RWPE1 (cell line): ENCODE data around the gene FAM107B.

Source experiments
- CTCF ChIA-PET: fragments of 350-600 bp; sonication (Branson Sonifier 250); formaldehyde crosslinking; extraction: SDS; loops from one replicate; lab custom pipeline; 2021; lab: Yijun Ruan, JAX
- POLR2A ChIA-PET: fragments of 400-600 bp; formaldehyde crosslinking; extraction: SDS; loops from one replicate; lab custom pipeline; 2020; ENCODE audit warnings: antibody characterized with exemption; ENCODE audit not compliant: low non-redundant PET; lab: Yijun Ruan, JAX
- DNase-seq: peaks from one replicate; pipeline ENCODE4 v3.0.0; 2012; ENCODE audit warnings: low spot score
- H3K27ac ChIP-seq: fragments of 450-650 bp; 2 replicates; pipeline ENCODE4 v1.5.1; 2017
- CTCF ChIP-seq: fragments of 450-650 bp; conservative IDR thresholded peaks from 2 replicates; pipeline ENCODE4 v1.5.1; 2017; ENCODE audit warnings: low read depth, mild to moderate bottlenecking

FAM107B gene

GRCh38 chr10:14485986-14486385 is 288.7 kb downstream of the FAM107B start:
- no peak overlapping the region for H3K27ac ChIP-seq
- ChIA-PET POLR2A (no interaction called here), CTCF (interaction anchor here (0.7 kb wide), 1 partner anchor 205 kb away, joined by 3 read pairs; no protein-coding TSS in a partner anchor)
- TF ChIP-seq CTCF: no peak
- no peak for DNase-seq

- POLR2A ChIA-PET: no interaction called here
- no peak for TF ChIP-seq CTCF
- DNase-seq: no peak
- no peak overlapping the region for H3K27ac ChIP-seq
- CTCF ChIA-PET: no interaction called here
These were observed 291.3 kb downstream of the FAM107B start for GRCh38 chr10:14483417-14483816.

GRCh38 chr10:14481752-14482151 is 292.9 kb downstream of the FAM107B start:
- H3K27ac ChIP-seq: no peak overlapping the region
- no peak for TF ChIP-seq CTCF
- CTCF ChIA-PET: interaction anchor here (0.5 kb wide), 1 partner anchor 286 kb away, joined by 3 read pairs; no protein-coding TSS in a partner anchor
- no peak for DNase-seq
- POLR2A ChIA-PET: no interaction called here

- ChIA-PET CTCF (no interaction called here), POLR2A (no interaction called here)
- no peak overlapping the region for H3K27ac ChIP-seq
- TF ChIP-seq CTCF: no peak
- DNase-seq: no peak
These were observed 293.7 kb downstream of the FAM107B start for GRCh38 chr10:14481014-14481413.

- CTCF ChIA-PET: interaction anchor here (0.6 to 0.9 kb wide), 6 partner anchors 8 to 987 kb away, joined by 3 to 7 read pairs (median 6); no protein-coding TSS in a partner anchor
- POLR2A ChIA-PET: no interaction called here
- H3K27ac ChIP-seq: no peak overlapping the region
- DNase-seq: peak; percentile 34
- TF ChIP-seq CTCF: no peak
These were observed 296.1 kb downstream of the FAM107B start for GRCh38 chr10:14478604-14479003.

GRCh38 chr10:14478201-14478600 is 296.5 kb downstream of the FAM107B start:
- ChIA-PET POLR2A (no interaction called here), CTCF (interaction anchor here (0.6 to 0.9 kb wide), 4 partner anchors 8 to 281 kb away, joined by 3 to 6 read pairs (median 4); no protein-coding TSS in a partner anchor)
- TF ChIP-seq CTCF: no peak
- no peak for DNase-seq
- no peak overlapping the region for H3K27ac ChIP-seq

GRCh38 chr10:14477408-14477710 is 297.3 kb downstream of the FAM107B start:
- peak overlapping the region; percentile 40; the same call in 1 of the 2 replicates for H3K27ac ChIP-seq
- ChIA-PET CTCF (interaction anchor here (0.7 to 1.3 kb wide), 3 partner anchors 10 to 280 kb away, joined by 4 to 5 read pairs (median 4); no protein-coding TSS in a partner anchor), POLR2A (no interaction called here)
- no peak for TF ChIP-seq CTCF
- DNase-seq: no peak
